Neutrophil (primary cell): ENCODE results near the gene SKAP1.

ENCODE experiments used
- H3K27ac ChIP-seq: fragments of 200-600 bp; sonication (generic); 2 replicates; pipeline ENCODE4 v1.5.1; 2016; ENCODE audit warnings: mild to moderate bottlenecking, moderate library complexity
- H3K27me3 ChIP-seq: fragments of 200-600 bp; sonication (generic); 2 replicates; pipeline ENCODE4 v1.6.0; 2016; ENCODE audit warnings: mild to moderate bottlenecking
- H3K36me3 ChIP-seq: fragments of 200-600 bp; sonication (generic); 2 replicates; pipeline ENCODE4 v1.5.1; 2017
- H3K4me1 ChIP-seq, 2 experiments: fragments of 200-600 bp in 1 of 2; sonication (generic) in 1 of 2; 1 replicate in 1 of 2; 2 replicates in 1 of 2; pipeline versions ENCODE4 v1.5.1 to v1.6.1; 2013 to 2016; ENCODE audit warnings: low read depth in 1 of 2, low read length in 1 of 2, mild to moderate bottlenecking in 1 of 2, moderate library complexity in 1 of 2; ENCODE audit not compliant: control insufficient read depth in 1 of 2, insufficient read depth in 1 of 2
- H3K4me3 ChIP-seq, 2 experiments: fragments of 200-600 bp in 1 of 2; sonication (generic) in 1 of 2; 1 replicate in 1 of 2; 2 replicates in 1 of 2; pipeline ENCODE4 v1.5.1; 2013 to 2016; ENCODE audit warnings: low read depth in 1 of 2, low read length in 1 of 2, mild to moderate bottlenecking in 1 of 2, moderate library complexity in 1 of 2
- H3K9me3 ChIP-seq: fragments of 200-600 bp; sonication (generic); 2 replicates; pipeline ENCODE4 v1.5.1; 2016
- CTCF ChIP-seq: fragments of 200-600 bp; sonication (generic); IDR thresholded peaks from 2 replicates; pipeline ENCODE4 v1.5.1; 2016; ENCODE audit warnings: antibody characterized with exemption

SKAP1 gene

GRCh38 chr17:48382989-48383388, 47.0 kb downstream of the SKAP1 start:
- no peak overlapping the region for H3K4me3 ChIP-seq
- H3K9me3 ChIP-seq: no peaks in the 10 kb centered on the region
- no peak for TF ChIP-seq CTCF
- H3K27ac ChIP-seq: no peak overlapping the region
- no peaks in the 10 kb centered on the region for H3K36me3 ChIP-seq
- H3K27me3 ChIP-seq: peaks cover 54% of the 10 kb centered on the region
- no peaks in the 10 kb centered on the region for H3K4me1 ChIP-seq

GRCh38 chr17:48378708-48379392, 51.2 kb downstream of the SKAP1 start:
- Histone ChIP-seq H3K4me3 (no peak overlapping the region), H3K9me3 (no peaks in the 10 kb centered on the region), H3K27ac (no peak overlapping the region), H3K27me3 (peaks cover 55% of the 10 kb centered on the region), H3K36me3 (no peaks in the 10 kb centered on the region), H3K4me1 (no peaks in the 10 kb centered on the region)
- TF ChIP-seq CTCF: no peak

GRCh38 chr17:48378238-48378637, 51.8 kb downstream of the SKAP1 start:
- Histone ChIP-seq H3K27ac (no peak overlapping the region), H3K4me3 (no peak overlapping the region), H3K4me1 (no peaks in the 10 kb centered on the region), H3K36me3 (no peaks in the 10 kb centered on the region), H3K9me3 (no peaks in the 10 kb centered on the region), H3K27me3 (peaks cover 56% of the 10 kb centered on the region)
- no peak for TF ChIP-seq CTCF

- TF ChIP-seq CTCF: no peak
- H3K27me3 ChIP-seq: peaks cover 62% of the 10 kb centered on the region
- H3K4me1 ChIP-seq: no peaks in the 10 kb centered on the region
- no peaks in the 10 kb centered on the region for H3K36me3 ChIP-seq
- no peaks in the 10 kb centered on the region for H3K9me3 ChIP-seq
- no peak overlapping the region for H3K4me3 ChIP-seq
- H3K27ac ChIP-seq: no peak overlapping the region
Measured at GRCh38 chr17:48376682-48377325, 53.2 kb downstream of the SKAP1 start.

- no peaks in the 10 kb centered on the region for H3K9me3 ChIP-seq
- peaks cover 61% of the 10 kb centered on the region for H3K27me3 ChIP-seq
- no peak overlapping the region for H3K4me3 ChIP-seq
- no peak overlapping the region for H3K27ac ChIP-seq
- TF ChIP-seq CTCF: no peak
- no peaks in the 10 kb centered on the region for H3K36me3 ChIP-seq
- no peaks in the 10 kb centered on the region for H3K4me1 ChIP-seq
Measured at GRCh38 chr17:48375356-48375755, 54.7 kb downstream of the SKAP1 start.
